Tibial artery (tissue), 4 donors: ENCODE results near the gene CXADR.

Experiments used
- DNase-seq, 2 donors: peaks; one replicate each; pipeline ENCODE4 v3.0.0-alpha.2; 2019
- H3K27ac ChIP-seq, 2 donors: fragments of 200-600 bp; sonication (generic) in 1 of 2; 1 replicate in 1 of 2; 2 replicates in 1 of 2; pipeline ENCODE4 v1.5.1; 2018 to 2019; ENCODE audit warnings: mild to moderate bottlenecking in 1 of 2
- H3K27me3 ChIP-seq, 2 donors: fragments of 200-600 bp; sonication (generic) in 1 of 2; one replicate each; pipeline versions ENCODE4 v1.5.1 to v1.6.0; 2016 to 2019
- H3K36me3 ChIP-seq, 3 donors: fragments of 200-600 bp; sonication (generic) in 2 of 3; one replicate each; pipeline ENCODE4 v1.5.1; 2016 to 2019; ENCODE audit warnings: mild to moderate bottlenecking in 2 of 3
- H3K4me1 ChIP-seq, 4 donors: fragments of 200-600 bp; sonication (generic) in 2 of 4; 1 replicate in 3 of 4; 2 replicates in 1 of 4; pipeline ENCODE4 v1.5.1; 2016 to 2019
- H3K4me3 ChIP-seq, 2 donors: fragments of 200-600 bp; sonication (generic) in 1 of 2; 1 replicate in 1 of 2; 2 replicates in 1 of 2; pipeline ENCODE4 v1.5.1; 2018 to 2019; ENCODE audit warnings: mild to moderate bottlenecking in 2 of 2
- H3K9me3 ChIP-seq, 3 donors: fragments of 200-600 bp; sonication (generic) in 1 of 3; one replicate each; pipeline ENCODE4 v1.5.1; 2016 to 2019
- CTCF ChIP-seq, 2 experiments: fragments of 200-600 bp in 1 of 2; fragments of 450-650 bp in 1 of 2; IDR thresholded peaks; one replicate each; pipeline ENCODE4 v1.5.1; 2017 to 2019; ENCODE audit warnings: antibody characterized with exemption in 2 of 2, mild to moderate bottlenecking in 1 of 2, moderate library complexity in 1 of 2
- intact Hi-C: fragments of 100-400 bp; cut with DNase I; formaldehyde crosslinking; loops from one replicate; pipeline ENCODE4 v1.15.0; 2023; ENCODE audit warnings: low total_unique reads

CXADR gene

GRCh38 chr21:17590430-17590829 is 77.6 kb downstream of the CXADR start:
- Histone ChIP-seq H3K27ac (no peak overlapping the region), H3K4me1 (no peaks in the 10 kb centered on the region), H3K9me3 (no peaks in the 10 kb centered on the region), H3K36me3 (peaks cover 22 to 29% (median 22%) of the 10 kb centered on the region in 3 donors), H3K27me3 (no peaks in the 10 kb centered on the region), H3K4me3 (no peak overlapping the region)
- intact Hi-C loops: no loop called here
- DNase-seq: no peak
- TF ChIP-seq CTCF (IDR thresholded peaks at IDR 0.05): no peak

GRCh38 chr21:17597680-17598079 is 84.8 kb downstream of the CXADR start:
- no peak overlapping the region for H3K4me3 ChIP-seq
- H3K27ac ChIP-seq: no peak overlapping the region
- intact Hi-C loops: no loop called here
- TF ChIP-seq CTCF (IDR thresholded peaks at IDR 0.05): no peak
- no peaks in the 10 kb centered on the region for H3K27me3 ChIP-seq
- H3K36me3 ChIP-seq: peaks cover 29 to 58% (median 50%) of the 10 kb centered on the region in 3 donors
- DNase-seq: no peak
- no peaks in the 10 kb centered on the region for H3K9me3 ChIP-seq
- no peaks in the 10 kb centered on the region for H3K4me1 ChIP-seq

- DNase-seq: no peak
- no peak overlapping the region for H3K4me3 ChIP-seq
- H3K27me3 ChIP-seq: no peaks in the 10 kb centered on the region
- H3K27ac ChIP-seq: no peak overlapping the region
- no peak for TF ChIP-seq CTCF (IDR thresholded peaks at IDR 0.05)
- H3K36me3 ChIP-seq: peaks cover 28 to 62% (median 50%) of the 10 kb centered on the region in 3 donors
- intact Hi-C loops: no loop called here
- H3K9me3 ChIP-seq: no peaks in the 10 kb centered on the region
- no peaks in the 10 kb centered on the region for H3K4me1 ChIP-seq
These were observed 85.6 kb downstream of the CXADR start for GRCh38 chr21:17598437-17598836.

GRCh38 chr21:17602874-17603273 is 90.0 kb downstream of the CXADR start:
- H3K27me3 ChIP-seq: no peaks in the 10 kb centered on the region
- no peak overlapping the region for H3K27ac ChIP-seq
- no peaks in the 10 kb centered on the region for H3K9me3 ChIP-seq
- TF ChIP-seq CTCF (IDR thresholded peaks at IDR 0.05): no peak
- H3K4me1 ChIP-seq: no peaks in the 10 kb centered on the region
- intact Hi-C loops: no loop called here
- no peak for DNase-seq
- peaks cover 31 to 56% (median 48%) of the 10 kb centered on the region in 3 donors for H3K36me3 ChIP-seq
- no peak overlapping the region for H3K4me3 ChIP-seq

- TF ChIP-seq CTCF (IDR thresholded peaks at IDR 0.05): no peak
- intact Hi-C loops: no loop called here
- H3K27me3 ChIP-seq: no peaks in the 10 kb centered on the region
- no peak overlapping the region for H3K4me3 ChIP-seq
- no peak for DNase-seq
- peaks cover 26 to 31% (median 30%) of the 10 kb centered on the region in 3 donors for H3K36me3 ChIP-seq
- peaks cover 0 to 9% (median 6%) of the 10 kb centered on the region in 4 donors for H3K4me1 ChIP-seq
- H3K9me3 ChIP-seq: no peaks in the 10 kb centered on the region
- H3K27ac ChIP-seq: no peak overlapping the region
These were observed 94.8 kb downstream of the CXADR start for GRCh38 chr21:17607684-17608083.

- DNase-seq: no peak
- no peak overlapping the region for H3K27ac ChIP-seq
- peaks cover 0 to 17% (median 11%) of the 10 kb centered on the region in 4 donors for H3K4me1 ChIP-seq
- TF ChIP-seq CTCF (IDR thresholded peaks at IDR 0.05): no peak
- intact Hi-C loops: no loop called here
- no peaks in the 10 kb centered on the region for H3K9me3 ChIP-seq
- H3K36me3 ChIP-seq: peaks cover 9 to 13% (median 13%) of the 10 kb centered on the region in 3 donors
- H3K4me3 ChIP-seq: no peak overlapping the region
- no peaks in the 10 kb centered on the region for H3K27me3 ChIP-seq
These were observed 96.8 kb downstream of the CXADR start for GRCh38 chr21:17609681-17610080.
